ENCODE results near the gene SPINT4. TPM values are rescaled to one million over a fixed set of nuclear protein-coding genes. Genes with fewer than 3 reads are reported as not detected.
A peak's percentile ranks its signal among the peaks of the same experiment; 100 is the strongest.

The SPINT4 gene
- total RNA-seq, 1 experiment from 2014 or later = not detected

GRCh38 chr20:45774945-45775344, 52.8 kb downstream of the SPINT4 start:
- H2AFZ ChIP-seq = no peak overlapping the region
- intact Hi-C loops (cut with micrococcal nuclease; ENCODE audit: unreplicated experiment) = loop anchor here (5.0 to 10.0 kb wide), 2 partner anchors 310 to 733 kb away; partner anchors contain the start of gene WFDC2
- peaks cover 36% of the 10 kb centered on the region for H3K4me1 ChIP-seq (replicated peaks; ENCODE audit: insufficient read depth)
- CTCF ChIA-PET = no interaction called here
- H3K9me2 ChIP-seq (ENCODE audit: insufficient read depth) = no peaks in the 10 kb centered on the region; the same call in 1 of the 2 replicates
- H3K9me3 ChIP-seq (ENCODE audit: insufficient read depth, low read depth) = no peaks in the 10 kb centered on the region
- H3K36me3 ChIP-seq (ENCODE audit: low read depth) = no peaks in the 10 kb centered on the region
- no peak for DNase-seq
- POLR2A ChIA-PET (ENCODE audit: unreplicated experiment) = interaction anchor here (0.6 kb wide), 1 partner anchor 135 kb away, joined by 4 read pairs; no protein-coding TSS in a partner anchor
- no peak overlapping the region for H3K27ac ChIP-seq
- no TSS peak for BruUV-seq (replicated peaks)
- TF ChIP-seq EZH2 (IDR thresholded peaks at IDR 0.05; ENCODE audit: low read depth) = no peak
- no peak for TF ChIP-seq CTCF (conservative IDR thresholded peaks at IDR 0.05)
- H4K20me1 ChIP-seq (ENCODE audit: insufficient read depth) = no peaks in the 10 kb centered on the region
- H3K79me2 ChIP-seq (ENCODE audit: low read depth) = no peaks in the 10 kb centered on the region
- peaks cover 22% of the 10 kb centered on the region for H3F3A ChIP-seq (ENCODE audit: insufficient read depth, low read depth)
- H3K4me2 ChIP-seq = no peak overlapping the region
- no peak overlapping the region for H3K4me3 ChIP-seq
- H3K27me3 ChIP-seq (ENCODE audit: insufficient read depth, low read depth) = no peaks in the 10 kb centered on the region

- Histone ChIP-seq H3K36me3 (ENCODE audit: low read depth) (no peaks in the 10 kb centered on the region), H3K9me2 (ENCODE audit: insufficient read depth) (no peaks in the 10 kb centered on the region; the same call in 1 of the 2 replicates), H3K27ac (no peak overlapping the region), H4K20me1 (ENCODE audit: insufficient read depth) (no peaks in the 10 kb centered on the region), H2AFZ (no peak overlapping the region), H3K79me2 (ENCODE audit: low read depth) (no peaks in the 10 kb centered on the region), H3K27me3 (ENCODE audit: insufficient read depth, low read depth) (no peaks in the 10 kb centered on the region), H3K4me2 (no peak overlapping the region), H3F3A (ENCODE audit: insufficient read depth, low read depth) (peaks cover 26% of the 10 kb centered on the region), H3K9me3 (ENCODE audit: insufficient read depth, low read depth) (no peaks in the 10 kb centered on the region), H3K4me1 (replicated peaks; ENCODE audit: insufficient read depth) (peaks cover 41% of the 10 kb centered on the region), H3K4me3 (no peak overlapping the region)
- ChIA-PET POLR2A (ENCODE audit: unreplicated experiment) (no interaction called here), CTCF (no interaction called here)
- intact Hi-C loops (cut with micrococcal nuclease; ENCODE audit: unreplicated experiment) = loop anchor here (5.0 to 10.0 kb wide), 2 partner anchors 311 to 733 kb away; partner anchors contain the start of gene WFDC2
- DNase-seq = no peak
- TF ChIP-seq EZH2 (IDR thresholded peaks at IDR 0.05; ENCODE audit: low read depth) = no peak
- BruUV-seq (replicated peaks) = no TSS peak
Measured at GRCh38 chr20:45775411-45775810, 53.3 kb downstream of the SPINT4 start.

Small RNAs within 50 kb of the gene (microRNA-seq; reads per million reads assigned to microRNA genes)
- 7.4 reads per million, percentile 7 among the genes with 10 or more reads in this experiment for gene MIR3617 (ENCODE audit: borderline number of aligned reads, borderline replicate concordance)

Other genes starting within 250 kb of the SPINT4 start
- gene SPINT3, start 206.7 kb upstream of the SPINT4 start, total RNA-seq (2021) = not detected in 2 replicates
- not detected in 2 replicates for gene WFDC6, start 182.9 kb upstream of the SPINT4 start, total RNA-seq (2021)
- gene EPPIN, start 174.9 kb upstream of the SPINT4 start, total RNA-seq (2021) = not detected in 2 replicates
- gene WFDC8, start 143.1 kb upstream of the SPINT4 start, total RNA-seq (2021) = not detected in 2 replicates
- not detected in 2 replicates for gene WFDC10A, start 92.6 kb upstream of the SPINT4 start, total RNA-seq (2021)
- gene WFDC9, start 91.1 kb upstream of the SPINT4 start, total RNA-seq (2021) = not detected in 2 replicates
- gene WFDC11, start 52.1 kb upstream of the SPINT4 start, total RNA-seq (2021) = not detected in 2 replicates
- gene WFDC13, start 20.3 kb upstream of the SPINT4 start, total RNA-seq (2021) = not detected in 2 replicates
- gene WFDC10B, start 17.3 kb upstream of the SPINT4 start, total RNA-seq (2021) = not detected in 2 replicates
- 21.6 and 22.4 TPM in 2 replicates for gene WFDC3, start 69.5 kb downstream of the SPINT4 start, total RNA-seq (2021)
- 53.4 and 56.6 TPM in 2 replicates for gene DNTTIP1, start 69.6 kb downstream of the SPINT4 start, total RNA-seq (2021)
- 207 TPM in 2 replicates for gene UBE2C, start 90.3 kb downstream of the SPINT4 start, total RNA-seq (2021)
- gene TNNC2, start 105.0 kb downstream of the SPINT4 start, total RNA-seq (2021) = 1.3 TPM in 1 of 2 replicates, not detected in the other
- gene SNX21, start 111.5 kb downstream of the SPINT4 start, total RNA-seq (2021) = 9.8 and 13.3 TPM in 2 replicates
- gene ACOT8, start 135.0 kb downstream of the SPINT4 start, total RNA-seq (2021) = 33.4 and 40.0 TPM in 2 replicates
- 2.7 and 3.3 TPM in 2 replicates for gene ZSWIM3, start 135.3 kb downstream of the SPINT4 start, total RNA-seq (2021)
- 13.2 and 13.5 TPM in 2 replicates for gene ZSWIM1, start 158.9 kb downstream of the SPINT4 start, total RNA-seq (2021)
- 5.2 and 6.3 TPM in 2 replicates for gene SPATA25, start 165.3 kb downstream of the SPINT4 start, total RNA-seq (2021)
- gene NEURL2, start 168.9 kb downstream of the SPINT4 start, total RNA-seq (2021) = 6.5 and 9.2 TPM in 2 replicates
- gene CTSA, start 169.0 kb downstream of the SPINT4 start, total RNA-seq (2021) = 123 and 132 TPM in 2 replicates
- gene PLTP, start 189.8 kb downstream of the SPINT4 start, total RNA-seq (2021) = 113 and 127 TPM in 2 replicates
- gene PCIF1, start 212.3 kb downstream of the SPINT4 start, total RNA-seq (2021) = 35.3 and 35.6 TPM in 2 replicates
- 14.1 and 16.3 TPM in 2 replicates for gene ZNF335, start 249.9 kb downstream of the SPINT4 start, total RNA-seq (2021)